K562 (cell line): ENCODE data around the gene MC1R. TPM values are rescaled to one million over a fixed set of nuclear protein-coding genes. Genes with fewer than 3 reads are reported as not detected.
A peak's percentile ranks its signal among the peaks of the same experiment; 100 is the strongest.

Source experiments
- ATF7 ChIP-seq: fragments of 450-650 bp; IDR thresholded peaks from 2 replicates; pipeline ENCODE4 v1.7.1; 2014; ENCODE audit warnings: mild to moderate bottlenecking, moderate library complexity
- FOXJ2 ChIP-seq: fragments of 200-800 bp; sonication (Bioruptor generic); IDR thresholded peaks from 2 replicates; pipeline ENCODE4 v1.6.1; 2016; ENCODE audit warnings: missing genetic modification characterization, missing compliant biosample characterization
- HBP1 ChIP-seq: fragments of 450-650 bp; formaldehyde crosslinking; IDR thresholded peaks from 2 replicates; pipeline ENCODE4 v1.4.0; 2022; ENCODE audit warnings: missing genetic modification characterization
- KLF13 ChIP-seq: fragments of 450-650 bp; IDR thresholded peaks from 2 replicates; pipeline ENCODE4 v1.6.1; 2016; ENCODE audit warnings: missing genetic modification characterization, low read depth, mild to moderate bottlenecking, missing compliant biosample characterization, moderate library complexity, borderline replicate concordance
- LARP7 ChIP-seq: fragments of 450-650 bp; IDR thresholded peaks from 2 replicates; pipeline ENCODE4 v1.6.1; 2016
- NR4A1 ChIP-seq, 2 experiments: fragments of 250-450 bp in 1 of 2; fragments of 450-650 bp in 1 of 2; sonication (Bioruptor Pico) in 1 of 2; IDR thresholded peaks; 2 replicates each; pipeline versions ENCODE4 v1.4.0 to v1.6.1; 2016 to 2020; ENCODE audit warnings: mild to moderate bottlenecking in 2 of 2, missing compliant biosample characterization in 1 of 2, missing genetic modification characterization in 1 of 2, moderate library complexity in 1 of 2
- PHF8 ChIP-seq: fragments of 200-600 bp; sonication (generic); IDR thresholded peaks from 2 replicates; pipeline ENCODE4 v1.6.1; 2012; ENCODE audit warnings: mixed run types, mild to moderate bottlenecking, inconsistent platforms, low read length, moderate library complexity, borderline replicate concordance
- PPARD ChIP-seq: fragments of 250-450 bp; sonication (Bioruptor Pico); IDR thresholded peaks from 2 replicates; pipeline ENCODE4 v1.8.0; 2022; ENCODE audit warnings: inconsistent platforms, mild to moderate bottlenecking, moderate library complexity
- RBM34 ChIP-seq: fragments of 200-400 bp; formaldehyde crosslinking; IDR thresholded peaks from 2 replicates; pipeline ENCODE4 v1.6.1; 2018; ENCODE audit warnings: low read length, borderline replicate concordance; ENCODE audit not compliant: insufficient read depth
- RFX5 ChIP-seq: IDR thresholded peaks from 2 replicates; pipeline ENCODE4 v1.6.1; 2011; ENCODE audit warnings: low read depth, mild to moderate bottlenecking, improper control_type of control experiment, low read length
- SIX5 ChIP-seq, 2 experiments: IDR thresholded peaks; 2 replicates each; pipeline ENCODE4 v1.6.1; 2011; ENCODE audit warnings: low read length in 2 of 2, borderline replicate concordance in 1 of 2, low read depth in 1 of 2, mild to moderate bottlenecking in 1 of 2, moderate library complexity in 1 of 2; ENCODE audit not compliant: insufficient read depth in 1 of 2
- SMARCA4 ChIP-seq: fragments of 450-650 bp; IDR thresholded peaks from 2 replicates; pipeline ENCODE4 v1.6.1; 2016
- SMARCB1 ChIP-seq: IDR thresholded peaks from 2 replicates; pipeline ENCODE4 v1.6.1; 2011; ENCODE audit warnings: improper control_type of control experiment, low read depth; ENCODE audit not compliant: insufficient read length
- SRSF3 ChIP-seq: fragments of 200-400 bp; formaldehyde crosslinking; IDR thresholded peaks from 2 replicates; pipeline ENCODE4 v1.6.1; 2016; ENCODE audit warnings: mild to moderate bottlenecking, low read length, moderate library complexity; ENCODE audit not compliant: insufficient read depth
- SRSF7 ChIP-seq: fragments of 200-400 bp; formaldehyde crosslinking; optimal IDR thresholded peaks from 2 replicates; pipeline ENCODE3; 2017; ENCODE audit warnings: mild to moderate bottlenecking, low read depth, low read length
- TAF7 ChIP-seq: fragments of 450-650 bp; IDR thresholded peaks from 2 replicates; pipeline ENCODE4 v1.6.1; 2016; ENCODE audit warnings: missing genetic modification characterization, missing compliant biosample characterization
- TAL1 ChIP-seq: fragments of 450-650 bp; IDR thresholded peaks from 2 replicates; pipeline ENCODE4 v1.6.1; 2016; ENCODE audit warnings: mild to moderate bottlenecking
- TRIM28 ChIP-seq: fragments of 450-650 bp; IDR thresholded peaks from 2 replicates; pipeline ENCODE4 v1.6.1; 2017
- ZBTB33 ChIP-seq: sonication (generic); formaldehyde crosslinking; IDR thresholded peaks from 2 replicates; pipeline ENCODE4 v1.8.1; 2023; ENCODE audit warnings: mild to moderate bottlenecking, missing genetic modification reagents
- ZNF134 ChIP-seq: fragments of 250-450 bp; sonication (Bioruptor Pico); conservative IDR thresholded peaks from 2 replicates; pipeline ENCODE4 v1.4.0; 2020
- ZNF140 ChIP-seq: fragments of 250-450 bp; sonication (Bioruptor Pico); IDR thresholded peaks from 2 replicates; pipeline ENCODE4 v1.8.0; 2021; ENCODE audit warnings: moderate library complexity, mild to moderate bottlenecking, inconsistent platforms
- ZNF224 ChIP-seq: sonication (generic); formaldehyde crosslinking; IDR thresholded peaks from 2 replicates; pipeline ENCODE4 v1.8.0; 2022; ENCODE audit warnings: mild to moderate bottlenecking, missing genetic modification reagents
- ZNF239 ChIP-seq: fragments of 250-450 bp; sonication (Bioruptor Pico); IDR thresholded peaks from 2 replicates; pipeline ENCODE4 v1.4.0; 2020; ENCODE audit warnings: mild to moderate bottlenecking
- ZNF551 ChIP-seq: fragments of 250-450 bp; sonication (Bioruptor Pico); IDR thresholded peaks from 2 replicates; pipeline ENCODE4 v1.5.0; 2021; ENCODE audit warnings: mild to moderate bottlenecking, moderate library complexity
- polyA plus RNA-seq, 8 experiments: library from polyadenylated mRNA; depleted of rRNA in 4 of 8; stranded (reverse) in 5 of 8; unstranded in 3 of 8; fragments of >200 nt; fragmentation: Nextera tagmentation in 2 of 8; fragmentation: Illumina TruSeq in 1 of 8; extraction: Ambion mirVana in 2 of 8; extraction: Trizol in 1 of 8; gene quantifications; 2 replicates each; pipeline versions ENCODE4 v1.2.1 to v1.2.3, GENCODE V29; 2011 to 2014; ENCODE audit warnings: inconsistent platforms in 1 of 8, missing spikeins in 1 of 8
- total RNA-seq, 7 experiments: library from RNA; depleted of rRNA in 6 of 7; stranded (reverse); fragments of >200 nt in 6 of 7; fragmentation: Illumina TruSeq in 2 of 7; extraction: Trizol in 2 of 7; gene quantifications; 2 replicates each; pipeline versions ENCODE4 v1.2.1 to v1.2.3, GENCODE V29; 2011 to 2021; ENCODE audit warnings: low replicate concordance in 1 of 7
- TF ChIP-seq, protein P1 (sequence below): fragments of 250-450 bp; sonication (Bioruptor Pico); IDR thresholded peaks from 2 replicates; pipeline ENCODE4 v1.8.0; 2022; ENCODE audit warnings: moderate library complexity, mild to moderate bottlenecking, inconsistent platforms

MC1R gene
- total and polyA plus RNA-seq, 9 of the 15 experiments (the other 6 are each of a cell fraction or from before 2014, with no cell fraction given) = 0.14 to 5.3 (median 2.5) TPM; not detected in 1

GRCh38 chr16:89873109-89873971 is 45.3 kb upstream of the MC1R start, which contains the start of gene TCF25 (continued):
- no peak for TF ChIP-seq PPARD (CRISPR knock-in tag)
- TF ChIP-seq NR4A1 (CRISPR knock-in tag; IDR thresholded peaks at IDR 0.05) = no peak
- no peak for TF ChIP-seq NR4A1 (tag; IDR thresholded peaks at IDR 0.05)
- peak; percentile 72 for TF ChIP-seq KLF13 (tag)
- no peak for TF ChIP-seq ZNF239 (CRISPR knock-in tag)
- TF ChIP-seq ZBTB33 (CRISPR knock-in tag) = no peak
- no peak for TF ChIP-seq ZNF551 (CRISPR knock-in tag)
- peak; percentile 45; the same call in 1 of the 2 replicates for TF ChIP-seq ATF7
- no peak for TF ChIP-seq ZNF134 (CRISPR knock-in tag)
- TF ChIP-seq ZNF140 (CRISPR knock-in tag) = no peak
- TF ChIP-seq SRSF7 = no peak
- no peak for TF ChIP-seq LARP7
- TF ChIP-seq HBP1 (CRISPR knock-in tag) = no peak
- TF ChIP-seq, protein P1, sequence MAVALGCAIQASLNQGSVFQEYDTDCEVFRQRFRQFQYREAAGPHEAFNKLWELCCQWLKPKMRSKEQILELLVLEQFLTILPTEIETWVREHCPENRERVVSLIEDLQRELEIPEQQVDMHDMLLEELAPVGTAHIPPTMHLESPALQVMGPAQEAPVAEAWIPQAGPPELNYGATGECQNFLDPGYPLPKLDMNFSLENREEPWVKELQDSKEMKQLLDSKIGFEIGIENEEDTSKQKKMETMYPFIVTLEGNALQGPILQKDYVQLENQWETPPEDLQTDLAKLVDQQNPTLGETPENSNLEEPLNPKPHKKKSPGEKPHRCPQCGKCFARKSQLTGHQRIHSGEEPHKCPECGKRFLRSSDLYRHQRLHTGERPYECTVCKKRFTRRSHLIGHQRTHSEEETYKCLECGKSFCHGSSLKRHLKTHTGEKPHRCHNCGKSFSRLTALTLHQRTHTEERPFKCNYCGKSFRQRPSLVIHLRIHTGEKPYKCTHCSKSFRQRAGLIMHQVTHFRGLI (CRISPR knock-in tag) = no peak
- TF ChIP-seq SMARCA4 = 0 out of 2 replicates have a peak, but pooled peaks have one; percentile 0
- TF ChIP-seq TAF7 (tag) = peak; percentile 70
- TF ChIP-seq SIX5 (IDR thresholded peaks at IDR 0.05; ENCODE audit: borderline replicate concordance in 1 of 2, insufficient read depth in 1 of 2, low read depth in 1 of 2, low read length in 2 of 2) = no peak
- no peak for TF ChIP-seq FOXJ2 (tag)
- no peak for TF ChIP-seq RFX5
- TF ChIP-seq TAL1 = no peak
- no peak; the same call in 1 of the 2 replicates for TF ChIP-seq RBM34
- peak; percentile 95; the same call in 1 of the 2 replicates for TF ChIP-seq PHF8
- 0 out of 2 replicates have a peak, but pooled peaks have one; percentile 29 for TF ChIP-seq TRIM28
- TF ChIP-seq SRSF3 = no peak
- TF ChIP-seq ZNF224 = no peak
- no peak for TF ChIP-seq SMARCB1
